Fibroblast of pulmonary artery (primary cell): ENCODE measurements around the gene HOXD9.

Source experiments
- DNase-seq: peaks from one replicate; pipeline ENCODE4 v3.0.0-alpha.2; 2010; ENCODE audit warnings: low read depth
- H3K4me3 ChIP-seq: replicated peaks from 2 replicates; pipeline ENCODE4 v1.5.1; 2011; ENCODE audit warnings: low read depth, mild to moderate bottlenecking, control low read depth, low read length, moderate library complexity
- TF ChIP-seq, protein P1 (sequence below): IDR thresholded peaks from 2 replicates; pipeline ENCODE4 v1.5.1; 2011; ENCODE audit warnings: mild to moderate bottlenecking, control low read depth, low read length, inconsistent platforms; ENCODE audit errors: missing control alignments

The HOXD9 gene

DNA sequence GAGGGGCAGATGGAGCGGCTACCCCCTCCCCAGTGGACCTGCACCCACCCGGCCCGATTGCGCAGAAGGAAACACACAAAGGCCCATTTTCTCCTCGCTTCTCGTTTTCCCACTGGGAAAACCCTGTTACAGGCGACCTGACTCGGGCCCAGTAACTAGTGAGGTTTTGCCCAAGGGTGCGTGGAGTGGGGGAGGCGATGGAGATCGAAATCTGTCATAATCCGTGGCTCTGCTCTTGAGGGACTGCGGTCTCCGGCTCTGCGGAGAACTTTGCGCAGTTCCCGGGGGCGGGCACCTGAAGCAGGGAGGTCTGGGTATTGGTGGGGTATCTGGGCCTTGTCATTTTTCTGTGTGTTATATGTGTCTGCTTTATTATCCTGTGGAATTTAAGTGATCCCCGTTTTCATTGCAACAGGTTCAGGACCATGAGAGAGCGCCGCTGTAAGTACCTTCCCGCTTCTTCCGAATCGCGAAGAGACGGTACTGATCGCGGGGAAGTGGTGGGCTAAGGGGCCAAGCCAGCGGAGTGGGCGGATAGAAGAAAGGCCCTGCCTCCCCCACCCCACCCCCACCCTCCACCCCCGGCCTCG lies 24.8 kb downstream of the HOXD9 start:
- TF ChIP-seq, protein P1, sequence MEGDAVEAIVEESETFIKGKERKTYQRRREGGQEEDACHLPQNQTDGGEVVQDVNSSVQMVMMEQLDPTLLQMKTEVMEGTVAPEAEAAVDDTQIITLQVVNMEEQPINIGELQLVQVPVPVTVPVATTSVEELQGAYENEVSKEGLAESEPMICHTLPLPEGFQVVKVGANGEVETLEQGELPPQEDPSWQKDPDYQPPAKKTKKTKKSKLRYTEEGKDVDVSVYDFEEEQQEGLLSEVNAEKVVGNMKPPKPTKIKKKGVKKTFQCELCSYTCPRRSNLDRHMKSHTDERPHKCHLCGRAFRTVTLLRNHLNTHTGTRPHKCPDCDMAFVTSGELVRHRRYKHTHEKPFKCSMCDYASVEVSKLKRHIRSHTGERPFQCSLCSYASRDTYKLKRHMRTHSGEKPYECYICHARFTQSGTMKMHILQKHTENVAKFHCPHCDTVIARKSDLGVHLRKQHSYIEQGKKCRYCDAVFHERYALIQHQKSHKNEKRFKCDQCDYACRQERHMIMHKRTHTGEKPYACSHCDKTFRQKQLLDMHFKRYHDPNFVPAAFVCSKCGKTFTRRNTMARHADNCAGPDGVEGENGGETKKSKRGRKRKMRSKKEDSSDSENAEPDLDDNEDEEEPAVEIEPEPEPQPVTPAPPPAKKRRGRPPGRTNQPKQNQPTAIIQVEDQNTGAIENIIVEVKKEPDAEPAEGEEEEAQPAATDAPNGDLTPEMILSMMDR = no peak
- DNase-seq = no peak
- no peak overlapping the region for H3K4me3 ChIP-seq

DNA sequence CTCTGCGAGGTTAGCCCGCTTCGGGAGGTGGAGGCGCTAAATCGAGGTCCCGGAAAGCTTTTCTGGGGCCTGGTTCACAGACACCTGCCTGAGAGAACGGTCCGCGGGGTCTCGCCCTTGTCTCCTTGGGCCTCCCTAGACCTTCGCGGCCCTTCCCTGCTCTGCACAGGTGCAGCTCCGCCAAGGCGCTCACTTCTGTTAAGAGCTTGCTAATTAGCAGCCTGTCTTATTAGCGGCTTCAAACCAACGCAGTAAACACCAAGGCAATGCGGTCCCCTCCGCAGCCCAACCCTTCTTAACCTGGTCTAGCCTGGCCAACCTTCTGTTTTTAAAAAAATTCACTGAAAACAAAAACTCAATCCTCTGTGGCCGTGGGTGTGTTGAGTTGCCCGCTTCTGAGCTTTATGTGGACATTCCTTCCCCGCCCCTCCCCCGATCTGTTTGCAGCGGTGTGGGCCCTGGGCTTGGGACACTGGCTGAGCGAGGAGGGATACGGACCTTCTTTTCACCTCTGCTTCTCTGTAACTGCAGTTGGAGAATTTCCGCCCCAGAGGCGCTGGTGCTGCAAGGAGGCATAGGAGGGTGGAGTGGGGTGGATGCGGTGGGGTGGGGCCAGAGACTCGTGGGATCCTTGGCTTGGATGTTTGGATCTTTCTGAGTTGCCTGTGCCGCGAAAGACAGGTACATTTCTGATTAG lies 25.4 kb downstream of the HOXD9 start:
- DNase-seq = no peak
- H3K4me3 ChIP-seq = no peak overlapping the region
- TF ChIP-seq, protein P1 = no peak

DNA sequence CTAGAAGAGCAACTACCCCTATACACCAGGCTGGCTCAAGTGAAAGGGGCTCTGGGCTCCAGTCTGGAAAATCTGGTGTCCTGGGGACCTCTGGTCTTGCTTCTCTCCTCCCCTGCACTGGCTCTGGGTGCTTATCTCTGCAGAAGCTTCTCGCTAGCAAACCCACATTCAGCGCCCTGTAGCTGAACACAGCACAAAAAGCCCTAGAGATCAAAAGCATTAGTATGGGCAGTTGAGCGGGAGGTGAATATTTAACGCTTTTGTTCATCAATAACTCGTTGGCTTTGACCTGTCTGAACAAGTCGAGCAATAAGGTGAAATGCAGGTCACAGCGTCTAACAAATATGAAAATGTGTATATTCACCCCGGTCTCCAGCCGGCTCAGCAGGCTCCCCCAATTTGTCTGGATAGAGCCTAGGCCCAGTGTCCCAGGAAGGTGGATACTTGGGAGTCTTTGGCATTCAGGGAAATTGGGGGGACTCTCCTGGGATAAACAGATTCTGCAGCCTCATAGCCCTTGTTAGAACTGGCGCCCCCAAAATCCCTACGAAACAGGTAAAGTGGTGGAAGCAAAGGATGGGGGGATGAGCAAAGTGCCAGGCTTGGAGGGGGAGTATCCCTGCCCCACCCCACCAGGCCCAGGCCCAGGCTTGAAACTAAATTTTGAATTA lies 26.4 kb downstream of the HOXD9 start:
- H3K4me3 ChIP-seq = no peak overlapping the region
- TF ChIP-seq, protein P1 = no peak
- no peak for DNase-seq

DNA sequence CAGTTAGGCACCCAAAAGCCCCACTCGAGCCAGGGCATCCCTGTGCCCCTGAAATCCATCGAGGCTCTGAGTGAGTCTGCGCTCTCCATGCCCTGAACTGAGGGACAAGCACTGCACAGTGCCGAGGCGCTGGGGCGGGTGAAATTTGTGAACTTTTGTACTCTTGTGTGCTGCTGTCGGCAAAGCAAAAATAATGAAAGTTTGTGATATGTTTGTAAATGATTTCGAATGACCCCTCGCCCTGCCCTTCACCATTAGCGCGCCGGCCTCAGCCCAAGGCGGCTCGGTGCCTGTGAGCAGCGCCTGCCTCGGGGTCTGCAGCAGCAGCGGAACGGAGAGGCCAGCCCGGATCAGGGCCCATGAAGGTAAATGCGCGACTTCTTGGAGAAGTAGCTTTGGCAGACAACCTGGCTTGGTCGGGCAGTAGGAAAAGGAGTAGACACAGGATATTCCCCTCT lies 27.0 kb downstream of the HOXD9 start:
- no peak for DNase-seq
- TF ChIP-seq, protein P1 = no peak
- no peak overlapping the region for H3K4me3 ChIP-seq

DNA sequence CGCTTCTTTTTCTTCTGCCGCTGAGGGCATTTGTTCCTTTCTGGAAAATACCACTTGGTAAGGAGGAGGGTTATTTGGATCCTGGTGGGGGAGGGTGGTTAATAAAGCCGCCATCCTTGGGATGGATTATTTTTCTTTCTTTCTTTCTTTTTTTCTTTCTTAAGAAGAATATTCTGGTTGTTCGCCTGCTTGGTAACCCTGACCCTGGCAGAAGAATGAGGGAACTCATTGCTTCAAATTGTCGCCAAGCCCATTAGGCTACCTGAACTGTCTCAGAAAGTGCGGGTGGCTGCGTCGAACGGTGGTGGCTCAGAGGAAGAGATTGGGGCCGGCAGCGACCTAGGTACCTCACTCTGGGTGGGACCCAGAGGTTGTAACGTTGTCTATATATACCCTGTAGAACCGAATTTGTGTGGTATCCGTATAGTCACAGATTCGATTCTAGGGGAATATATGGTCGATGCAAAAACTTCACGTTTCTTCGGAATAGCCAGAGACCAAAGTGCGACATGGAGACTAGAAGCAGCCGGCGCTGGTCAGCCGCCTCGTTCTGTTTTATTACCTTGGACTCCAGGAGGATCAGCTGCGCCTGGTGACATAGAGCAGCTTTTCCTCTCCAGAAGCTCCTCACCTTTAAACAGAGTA lies 27.5 kb downstream of the HOXD9 start:
- no peak overlapping the region for H3K4me3 ChIP-seq
- TF ChIP-seq, protein P1 = no peak
- DNase-seq = no peak

DNA sequence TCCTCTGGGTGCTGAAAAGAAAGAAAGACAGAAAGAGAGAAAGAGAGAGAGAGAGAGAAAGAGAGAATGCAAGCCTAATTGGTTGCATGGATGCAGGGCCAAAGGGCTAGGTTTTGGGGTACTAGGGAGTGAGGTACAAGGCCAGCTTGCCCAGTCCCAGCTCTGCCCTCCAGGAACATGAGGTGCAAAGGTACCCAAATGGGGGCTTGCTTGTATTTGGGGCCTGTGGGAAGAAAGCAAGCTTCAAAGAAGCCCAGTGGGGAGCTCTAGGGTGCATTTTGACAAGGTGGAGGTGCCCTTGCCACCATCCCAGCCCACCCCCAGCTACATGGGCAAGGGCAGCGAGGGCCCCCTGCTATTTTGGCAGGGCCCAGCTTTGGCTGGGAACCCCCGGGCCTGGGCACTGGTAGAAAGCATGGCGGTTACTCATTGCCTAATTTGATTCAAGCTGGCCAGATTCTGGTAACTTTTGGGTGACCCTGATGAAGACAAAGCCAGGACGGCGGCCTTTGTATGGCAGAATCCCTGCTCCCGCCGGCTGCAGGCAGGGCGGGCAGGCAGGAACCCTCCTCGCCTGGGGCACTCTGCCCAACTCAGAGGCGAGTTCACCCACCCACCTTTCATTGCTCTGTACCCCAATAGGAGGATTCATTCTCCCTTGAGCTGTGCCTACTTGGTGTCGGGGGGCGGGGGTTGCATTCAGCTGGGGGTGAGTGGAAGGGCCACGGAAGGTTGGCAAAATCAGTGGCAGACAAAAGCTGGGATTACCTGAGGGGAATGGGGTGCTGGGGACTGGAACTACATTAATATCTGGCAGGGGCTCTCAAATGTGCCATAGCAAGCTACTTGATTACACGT lies 28.3 kb downstream of the HOXD9 start:
- TF ChIP-seq, protein P1 = no peak
- no peak for DNase-seq
- no peak overlapping the region for H3K4me3 ChIP-seq
